ENCODE results near the gene SVEP1.

DNA sequence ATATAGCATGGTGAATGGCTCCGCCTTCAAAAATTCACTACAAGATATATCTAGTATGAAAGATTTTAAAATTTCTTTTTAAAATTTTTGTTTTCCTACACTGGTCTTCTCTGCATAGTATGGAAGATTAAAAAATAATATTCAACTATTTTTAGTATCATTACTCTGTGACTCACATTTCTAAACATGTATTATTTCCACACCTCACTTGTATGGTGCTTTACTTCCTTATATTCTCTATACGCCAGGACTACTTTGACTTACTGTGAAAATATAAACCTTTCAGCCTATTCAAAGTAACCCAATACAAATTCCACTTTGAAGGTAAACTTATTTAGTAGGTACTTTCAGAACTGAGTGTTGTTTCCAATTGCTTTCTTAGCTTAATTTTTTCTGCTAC is 215.1 kb downstream of the SVEP1 start:
- TF ChIP-seq FOXA1 (IDR thresholded peaks at IDR 0.05) (no peak), SUZ12 (IDR thresholded peaks at IDR 0.05) (no peak), FOXK2 (IDR thresholded peaks at IDR 0.05) (no peak), ZNF384 (IDR thresholded peaks at IDR 0.05) (no peak), PKNOX1 (IDR thresholded peaks at IDR 0.05) (no peak), CTBP1 (IDR thresholded peaks at IDR 0.05; ENCODE audit: borderline replicate concordance) (no peak), TARDBP (IDR thresholded peaks at IDR 0.05) (no peak), SP1 (IDR thresholded peaks at IDR 0.05) (no peak)

Measured in HEK293T (cell line).